Activated CD4-positive, alpha-beta T cell treated with anti-CD3 and anti-CD28 coated beads, Interleukin-10, Interleukin-2, amounts not matched to agents 100 ng/mL and 50 ng/mL, durations not matched to agents 16 hours and 8 hours (primary cell): ENCODE data around the gene B3GAT1.

ENCODE experiments used
- DNase-seq: peaks from one replicate; pipeline ENCODE4 v3.0.0-alpha.2; 2020

B3GAT1 gene

DNA sequence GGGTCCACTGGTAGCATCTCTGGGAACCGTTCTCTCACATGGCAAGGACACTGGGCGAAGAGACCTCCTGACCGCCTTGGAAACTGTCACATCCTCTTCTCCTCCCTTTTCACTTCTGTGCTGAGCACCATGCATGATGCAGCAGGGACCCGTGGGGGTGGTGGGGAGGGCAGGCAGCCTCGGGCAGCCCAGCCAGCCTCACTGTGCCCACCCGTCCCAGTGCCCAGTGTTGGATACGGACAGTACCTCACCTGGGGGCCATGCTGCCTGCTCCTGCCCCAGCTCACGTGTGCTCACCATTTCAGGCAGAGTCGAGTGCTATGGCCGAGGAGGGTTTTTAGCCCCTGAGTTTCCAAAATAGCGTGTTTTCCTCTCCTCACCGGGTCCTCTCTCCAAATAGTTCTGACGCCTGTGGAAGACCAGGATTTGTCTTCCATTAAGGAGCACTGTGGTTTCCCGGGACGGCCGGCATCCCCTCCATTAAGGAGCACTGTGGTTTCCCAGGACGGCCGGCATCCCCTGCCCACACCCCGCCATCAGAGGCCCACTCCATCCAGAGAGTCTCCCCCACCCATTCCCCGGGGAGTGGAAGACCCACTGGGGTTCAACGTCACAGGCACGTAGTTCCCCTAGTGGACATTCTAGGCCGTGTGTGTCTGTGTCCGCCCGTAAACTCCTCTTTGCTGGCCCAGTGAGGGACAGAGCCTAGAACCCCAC, 22.4 kb downstream of the B3GAT1 start:
- no peak for DNase-seq

DNA sequence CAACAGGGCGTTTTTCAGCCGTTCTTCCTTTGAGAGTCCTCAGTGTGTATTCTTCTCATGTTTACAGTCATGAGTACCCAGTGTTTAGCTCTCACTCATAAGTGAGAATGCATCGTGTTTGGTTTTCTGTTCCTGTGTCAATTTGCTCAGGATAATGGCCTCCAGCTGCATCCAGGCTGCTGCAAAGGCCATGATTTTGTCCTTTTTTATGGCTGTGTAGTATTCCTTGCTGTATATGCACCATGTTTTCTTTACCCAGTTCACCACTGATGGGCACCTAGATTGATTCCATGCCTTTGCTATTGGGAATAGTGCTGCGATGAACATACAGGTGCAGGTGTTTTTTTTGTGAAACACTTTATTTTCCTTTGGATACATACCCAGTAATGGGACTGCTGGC, 23.5 kb downstream of the B3GAT1 start:
- DNase-seq, result no peak

DNA sequence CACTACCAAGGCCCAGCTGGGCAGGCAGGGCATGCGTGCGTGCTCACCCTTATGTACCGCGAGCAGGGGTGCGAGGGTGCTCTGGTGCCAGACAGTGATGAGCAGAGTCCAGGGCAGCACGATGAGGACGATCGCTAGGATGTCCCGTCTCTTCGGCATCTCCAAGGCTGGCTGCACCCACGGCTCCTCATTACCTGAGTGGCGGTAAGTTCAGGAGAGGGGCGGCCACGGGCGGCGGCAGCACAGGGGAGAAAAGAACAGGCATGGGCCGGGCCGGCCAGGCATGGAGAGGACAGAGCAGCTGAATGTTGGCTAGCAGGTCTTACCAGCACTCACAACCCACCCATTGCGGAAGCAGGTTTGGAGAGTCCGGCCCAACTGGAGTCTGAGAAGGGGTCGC, 24.5 kb downstream of the B3GAT1 start:
- DNase-seq, result no peak

DNA sequence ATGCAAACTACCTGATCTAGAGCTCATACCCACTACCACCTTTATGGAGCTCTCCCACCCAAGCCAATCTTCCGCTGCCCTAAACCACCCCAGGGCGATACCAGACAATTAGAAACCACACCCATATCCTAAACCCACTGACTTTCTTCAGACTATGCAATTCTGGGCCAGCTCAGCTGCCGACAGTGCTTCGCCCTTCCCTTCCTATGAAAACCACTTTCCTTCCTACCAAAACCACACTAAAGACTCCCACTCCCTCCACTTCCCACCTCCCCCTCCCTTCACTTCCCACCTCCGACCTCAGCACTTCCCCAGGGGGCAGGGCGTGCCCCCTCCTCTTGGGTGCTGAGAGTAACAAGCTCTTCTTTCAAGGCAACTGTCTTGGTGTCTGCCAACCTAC, 25.1 kb downstream of the B3GAT1 start:
- no peak for DNase-seq

GRCh38 chr11:134385774-134386565, 26.1 kb downstream of the B3GAT1 start:
- no peak for DNase-seq

- DNase-seq, result no peak
These were observed 26.9 kb downstream of the B3GAT1 start for GRCh38 chr11:134385171-134385570.

- DNase-seq, result no peak
These were observed 27.6 kb downstream of the B3GAT1 start for GRCh38 chr11:134384406-134384805.

- DNase-seq, result no peak
These were observed 28.3 kb downstream of the B3GAT1 start for GRCh38 chr11:134383576-134384221.

DNA sequence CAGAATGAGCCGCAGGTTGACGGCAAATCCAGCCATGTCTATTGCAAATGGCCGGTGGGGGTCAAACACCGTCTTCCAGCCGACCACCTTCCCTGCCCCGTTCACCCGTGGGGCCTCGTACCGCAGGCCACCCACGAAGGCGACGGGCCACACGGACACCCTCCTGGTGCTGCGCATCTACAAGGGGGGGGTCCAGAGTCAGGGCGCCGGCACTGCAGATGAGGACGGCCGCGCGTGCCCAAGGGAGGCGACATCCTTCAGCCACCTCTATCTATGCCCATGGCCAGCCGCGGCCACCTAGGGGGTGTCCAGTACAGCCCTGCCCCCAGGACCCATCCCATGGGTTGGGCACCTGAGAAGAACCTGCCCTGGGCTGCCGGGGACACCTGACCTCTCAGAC, 29.2 kb downstream of the B3GAT1 start:
- DNase-seq, result no peak

GRCh38 chr11:134382257-134382656, 29.8 kb downstream of the B3GAT1 start:
- no peak for DNase-seq

DNA sequence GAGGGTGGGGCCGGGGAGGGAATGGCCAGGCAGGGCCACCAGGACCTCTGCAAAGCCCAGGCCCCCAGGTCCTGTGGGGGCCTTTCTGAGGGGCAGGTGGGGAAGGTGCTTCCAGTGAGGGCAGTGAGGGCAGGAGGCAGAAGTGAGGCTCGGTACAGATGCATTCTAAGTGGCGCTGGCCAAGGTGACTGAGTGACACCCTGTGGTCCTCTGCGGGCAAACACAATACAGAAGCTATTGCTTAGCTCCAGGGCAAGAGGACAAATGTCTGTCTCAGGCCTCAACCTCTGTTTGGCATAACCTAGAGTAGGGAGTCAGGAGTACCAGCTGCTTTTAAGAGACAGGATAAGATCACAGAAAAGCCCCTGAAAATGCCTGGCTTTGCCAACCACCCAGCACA, 31.3 kb downstream of the B3GAT1 start:
- DNase-seq, result no peak

GRCh38 chr11:134380229-134380628, 31.8 kb downstream of the B3GAT1 start:
- no peak for DNase-seq

DNA sequence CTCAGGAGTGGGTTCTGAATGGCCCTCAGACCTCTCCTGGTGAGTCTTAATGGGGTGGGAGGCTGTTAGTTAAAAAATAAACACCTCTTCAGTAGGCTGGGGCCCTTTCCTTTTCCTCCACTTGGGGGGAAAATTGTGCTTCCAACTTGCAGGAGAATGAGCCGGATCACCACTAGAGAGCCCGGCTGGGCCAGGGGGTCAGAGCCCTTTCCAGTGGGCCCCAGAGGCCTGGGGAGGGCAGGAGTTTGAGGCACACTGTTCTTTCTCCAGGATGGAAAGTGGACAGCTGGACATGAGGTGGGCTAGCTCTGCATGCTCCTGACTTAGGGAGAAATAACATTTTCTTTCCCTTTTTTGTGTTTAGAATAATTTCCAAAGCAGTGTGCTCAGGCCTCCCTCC, 32.8 kb downstream of the B3GAT1 start:
- no peak for DNase-seq

DNA sequence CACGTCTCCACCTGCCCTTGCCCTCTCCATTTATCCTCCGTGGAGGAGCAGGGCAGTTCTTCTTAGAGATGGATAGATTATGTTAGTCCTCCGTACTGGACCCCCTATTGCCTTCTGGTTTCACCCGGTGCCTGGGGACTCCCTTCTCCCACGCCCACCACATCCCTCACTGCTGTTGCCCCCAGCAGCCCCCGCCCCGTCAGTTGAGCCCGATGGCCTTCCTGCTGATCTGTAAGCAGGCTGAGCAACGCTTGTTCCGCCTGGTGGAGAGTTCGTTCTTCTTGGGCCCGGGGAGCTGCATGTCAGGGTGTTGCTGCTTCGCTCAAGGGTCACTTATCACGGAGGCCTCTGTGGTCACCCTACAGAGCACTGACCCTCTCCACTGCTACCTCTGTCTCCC, 34.2 kb downstream of the B3GAT1 start:
- no peak for DNase-seq

DNA sequence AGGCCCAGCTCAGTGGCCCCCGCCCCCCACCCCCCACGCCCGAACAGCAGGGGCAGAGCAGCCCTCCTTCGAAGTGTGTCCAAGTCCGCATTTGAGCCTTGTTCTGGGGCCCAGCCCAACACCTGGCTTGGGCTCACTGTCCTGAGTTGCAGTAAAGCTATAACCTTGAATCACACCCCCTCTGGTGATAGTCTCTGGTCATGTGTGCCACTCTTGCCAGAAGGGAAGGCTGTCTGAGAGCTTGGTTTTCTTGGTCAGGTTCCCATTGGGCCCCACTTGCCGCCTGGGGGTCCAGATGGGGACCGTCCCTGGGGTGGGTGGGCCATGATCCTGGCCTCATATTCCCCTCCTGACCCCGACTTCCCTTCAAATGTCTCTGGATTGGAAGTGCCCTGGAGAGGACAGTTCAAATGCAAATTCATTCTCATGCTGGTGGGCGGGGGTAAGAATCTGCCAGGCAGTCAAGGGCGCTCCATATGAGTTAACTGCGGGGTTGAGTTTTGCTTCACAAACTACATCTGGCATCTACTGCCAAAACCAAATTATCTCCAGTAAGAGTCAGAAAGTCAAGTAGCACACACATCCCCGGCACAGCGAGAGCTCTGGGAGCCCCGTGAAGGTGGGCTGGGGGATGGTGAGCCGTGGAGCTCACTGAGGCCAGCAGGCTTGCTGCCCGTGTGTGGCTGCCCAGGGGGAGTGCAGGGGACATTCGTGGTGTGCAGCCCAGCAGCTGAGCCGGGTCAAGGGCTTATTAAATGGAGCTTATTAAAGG, 35.7 kb downstream of the B3GAT1 start:
- no peak for DNase-seq

- no peak for DNase-seq
These were observed 37.0 kb downstream of the B3GAT1 start for GRCh38 chr11:134374891-134375550.

- DNase-seq, result no peak
These were observed 37.9 kb downstream of the B3GAT1 start for GRCh38 chr11:134374171-134374570.

DNA sequence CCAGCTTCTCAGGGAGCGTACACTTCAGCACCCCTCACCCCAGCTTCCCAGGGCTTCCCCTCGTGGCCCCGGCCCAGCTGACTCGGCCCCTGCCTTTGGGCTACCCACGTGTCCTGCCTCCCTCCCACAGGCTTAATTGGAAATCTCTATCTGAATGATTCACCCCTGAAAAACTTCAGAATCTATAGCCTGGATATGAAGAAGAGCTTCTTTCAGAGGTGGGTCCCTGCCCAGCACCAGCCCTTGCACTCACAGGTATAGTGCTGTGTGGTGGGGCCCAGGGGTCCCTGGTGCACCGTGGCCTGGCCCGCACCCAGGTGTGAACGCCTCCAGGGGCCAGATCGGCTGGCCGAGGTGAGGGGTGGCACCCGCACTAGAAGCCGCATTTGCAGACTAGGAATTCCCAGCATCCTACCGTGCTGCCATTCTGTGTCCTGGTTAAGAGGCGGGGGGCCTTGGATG, 38.4 kb downstream of the B3GAT1 start:
- DNase-seq, result no peak

DNA sequence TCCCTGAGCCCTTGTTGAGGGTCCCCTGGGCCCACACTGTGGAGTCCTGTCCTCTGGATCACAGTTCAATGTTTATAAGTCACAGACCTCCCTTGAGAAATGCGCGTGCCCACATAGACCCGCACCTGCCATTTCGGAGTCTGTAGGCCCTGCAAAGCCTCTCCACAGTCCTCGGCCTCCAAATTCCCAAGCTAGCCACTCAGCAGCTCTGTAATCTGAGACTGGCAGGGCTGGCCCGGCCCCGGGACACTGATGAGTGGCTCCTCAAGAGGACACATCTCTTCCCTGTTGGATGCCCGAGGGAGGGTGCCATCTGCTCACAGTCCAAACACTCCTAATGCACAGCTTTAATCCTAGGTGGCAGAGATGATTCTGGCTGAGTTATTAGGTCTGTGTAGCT, 39.1 kb downstream of the B3GAT1 start:
- DNase-seq, result no peak

DNA sequence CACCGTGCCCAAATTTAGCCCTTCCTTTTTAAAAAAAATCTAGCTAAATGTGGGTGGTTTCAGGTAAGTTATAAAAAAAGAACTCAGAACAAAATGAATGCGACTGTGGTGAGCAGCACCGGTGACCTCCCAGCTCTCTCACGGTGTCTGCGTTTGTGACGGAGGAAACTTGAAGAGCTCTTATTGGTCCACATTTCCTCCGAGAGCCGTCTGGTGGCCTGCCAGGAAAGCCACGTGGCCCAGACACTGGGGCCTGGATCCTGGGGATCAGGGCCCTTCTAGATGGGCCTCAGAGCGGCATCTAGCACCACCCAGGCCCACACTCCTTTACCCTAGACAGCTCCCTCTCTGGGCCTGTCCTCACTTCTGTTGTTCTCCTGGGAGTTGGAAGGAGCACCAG, 39.5 kb downstream of the B3GAT1 start:
- no peak for DNase-seq

GRCh38 chr11:134371436-134372185, 40.4 kb downstream of the B3GAT1 start:
- no peak for DNase-seq
